Right kidney (tissue), 1 donor: ENCODE measurements around the gene BCL7A.

Source experiments
- DNase-seq: peaks from one replicate; pipeline ENCODE4 v3.0.0-alpha.2; 2016

The BCL7A gene

GRCh38 chr12:122076743-122077495 is 55.2 kb downstream of the BCL7A start:
- no peak for DNase-seq

GRCh38 chr12:122078141-122079032 is 56.7 kb downstream of the BCL7A start, which contains the start of gene MLXIP:
Gene MLXIP (plus strand): TSS chr12:122078756. CDS start chr12:122078854, 98 bp downstream.
- DNase-seq = peak; percentile 98

- DNase-seq = peak; percentile 70
These were observed 57.4 kb downstream of the BCL7A start for GRCh38 chr12:122079033-122079531.

- peak; percentile 64 for DNase-seq
These were observed 57.9 kb downstream of the BCL7A start for GRCh38 chr12:122079532-122080081.

GRCh38 chr12:122080149-122081082 is 58.7 kb downstream of the BCL7A start:
- peak; percentile 48 for DNase-seq

GRCh38 chr12:122081083-122081696 is 59.5 kb downstream of the BCL7A start:
- no peak for DNase-seq

- DNase-seq = peak; percentile 36
These were observed 60.1 kb downstream of the BCL7A start for GRCh38 chr12:122081697-122082221.

- no peak for DNase-seq
These were observed 61.1 kb downstream of the BCL7A start for GRCh38 chr12:122082621-122083356.

- DNase-seq = no peak
These were observed 63.2 kb downstream of the BCL7A start for GRCh38 chr12:122084857-122085405.

GRCh38 chr12:122085591-122085990 is 63.9 kb downstream of the BCL7A start:
- DNase-seq = no peak

- no peak for DNase-seq
These were observed 64.4 kb downstream of the BCL7A start for GRCh38 chr12:122086116-122086515.

- no peak for DNase-seq
These were observed 65.1 kb downstream of the BCL7A start for GRCh38 chr12:122086641-122087285.

GRCh38 chr12:122087431-122088178 is 65.9 kb downstream of the BCL7A start:
- peak; percentile 53 for DNase-seq

- no peak for DNase-seq
These were observed 66.6 kb downstream of the BCL7A start for GRCh38 chr12:122088179-122088810.

GRCh38 chr12:122089077-122089476 is 67.4 kb downstream of the BCL7A start:
- DNase-seq = no peak

GRCh38 chr12:122090759-122091515 is 69.3 kb downstream of the BCL7A start:
- DNase-seq = no peak
